Astrocyte of the spinal cord (primary cell): ENCODE results near the gene C3.

Experiments
- DNase-seq: peaks from one replicate; pipeline ENCODE4 v3.0.0; 2011; ENCODE audit warnings: low read depth, low spot score
- H3K4me3 ChIP-seq: 2 replicates; pipeline ENCODE4 v1.5.1; 2011; ENCODE audit warnings: low read depth, mild to moderate bottlenecking, low read length, moderate library complexity
- CTCF ChIP-seq: IDR thresholded peaks from 2 replicates; pipeline ENCODE4 v1.5.1; 2012; ENCODE audit warnings: low read depth, mild to moderate bottlenecking, low read length, inconsistent platforms
- in situ Hi-C: cut with HindIII; loops from 2 replicates; pipeline ENCODE4 v1.10.0; 2017; ENCODE audit warnings: low sequenced_read_pairs

Gene C3

GRCh38 chr19:6718111-6718740 lies 2.2 kb downstream of the C3 start:
- H3K4me3 ChIP-seq: no peak overlapping the region
- DNase-seq: no peak
- no peak for TF ChIP-seq CTCF
- in situ Hi-C loops: no loop called here

GRCh38 chr19:6717441-6717971 lies 2.9 kb downstream of the C3 start:
- TF ChIP-seq CTCF: no peak
- no peak overlapping the region for H3K4me3 ChIP-seq
- in situ Hi-C loops: no loop called here
- DNase-seq: no peak

- no peak for TF ChIP-seq CTCF
- no peak for DNase-seq
Observed at GRCh38 chr19:6717036-6717435, 3.4 kb downstream of the C3 start.

GRCh38 chr19:6716610-6716970 lies 3.9 kb downstream of the C3 start:
- no peak overlapping the region for H3K4me3 ChIP-seq
- no peak for DNase-seq
- TF ChIP-seq CTCF: no peak
- in situ Hi-C loops: no loop called here

More at GRCh38 chr19:6717036-6717435, 3.4 kb downstream of the C3 start:
- in situ Hi-C loops: no loop called here
- H3K4me3 ChIP-seq: no peak overlapping the region

- H3K4me3 ChIP-seq: no peak overlapping the region
- in situ Hi-C loops: no loop called here
- no peak for TF ChIP-seq CTCF
- DNase-seq: no peak
Observed at GRCh38 chr19:6714749-6715555, 5.5 kb downstream of the C3 start.

GRCh38 chr19:6713773-6714692 lies 6.4 kb downstream of the C3 start:
- H3K4me3 ChIP-seq: no peak overlapping the region
- TF ChIP-seq CTCF: no peak
- DNase-seq: no peak
- in situ Hi-C loops: no loop called here
